HCEC 1CT (cell line): ENCODE data around the gene TNFSF15.
"Not testable (repeated sequence)": the region's sequence is repeated elsewhere in the genome, so short reads cannot be mapped to it uniquely, and the experiment has no call there.

Source experiments
- DNase-seq: peaks from one replicate; pipeline ENCODE4 v3.0.0-alpha.2; 2017

The TNFSF15 gene

GRCh38 chr9:114745879-114746550, 59.8 kb downstream of the TNFSF15 start:
- DNase-seq, result no peak

- DNase-seq, result no peak
These were observed 60.6 kb downstream of the TNFSF15 start for GRCh38 chr9:114745108-114745848.

GRCh38 chr9:114743446-114743845, 62.4 kb downstream of the TNFSF15 start:
- no peak for DNase-seq

- peak; percentile 12 for DNase-seq
These were observed 62.9 kb downstream of the TNFSF15 start for GRCh38 chr9:114742947-114743346.

GRCh38 chr9:114741521-114741920, 64.3 kb downstream of the TNFSF15 start:
- not testable (repeated sequence) for DNase-seq

- peak; percentile 86 for DNase-seq
These were observed 67.1 kb downstream of the TNFSF15 start for GRCh38 chr9:114738581-114739316.

GRCh38 chr9:114737847-114738246, 68.0 kb downstream of the TNFSF15 start:
- no peak for DNase-seq

GRCh38 chr9:114737118-114737517, 68.7 kb downstream of the TNFSF15 start:
- DNase-seq, result no peak

GRCh38 chr9:114735704-114736103, 70.1 kb downstream of the TNFSF15 start:
- DNase-seq, result no peak

GRCh38 chr9:114735139-114735538, 70.7 kb downstream of the TNFSF15 start:
- DNase-seq, result not testable (repeated sequence)
